Rectal smooth muscle tissue (tissue), 1 donor: Measurements from ENCODE around the gene MINDY4B.

Experiments
- H3K27ac ChIP-seq: one replicate; pipeline ENCODE4 v1.7.0; 2013; ENCODE audit warnings: low read depth, low read length, inconsistent platforms
- H3K27me3 ChIP-seq: one replicate; pipeline ENCODE4 v1.7.0; 2013; ENCODE audit warnings: low read length; ENCODE audit not compliant: control insufficient read depth, insufficient read depth
- H3K36me3 ChIP-seq: one replicate; pipeline ENCODE4 v1.7.0; 2013; ENCODE audit warnings: low read length; ENCODE audit not compliant: control insufficient read depth, insufficient read depth
- H3K4me1 ChIP-seq: one replicate; pipeline ENCODE4 v1.7.0; 2013; ENCODE audit warnings: low read length; ENCODE audit not compliant: control insufficient read depth, insufficient read depth
- H3K4me3 ChIP-seq: one replicate; pipeline ENCODE4 v1.7.0; 2013; ENCODE audit warnings: low read length
- H3K9ac ChIP-seq: one replicate; pipeline ENCODE4 v1.7.0; 2013; ENCODE audit warnings: low read length

Gene MINDY4B

GRCh38 chr3:150890295-150890694 lies 14.9 kb downstream of the MINDY4B start:
- Histone ChIP-seq H3K4me1 (no peaks in the 10 kb centered on the region), H3K36me3 (no peaks in the 10 kb centered on the region), H3K27ac (no peak overlapping the region), H3K27me3 (no peaks in the 10 kb centered on the region), H3K9ac (no peak overlapping the region), H3K4me3 (no peak overlapping the region)

GRCh38 chr3:150889106-150889505 lies 16.1 kb downstream of the MINDY4B start:
- Histone ChIP-seq H3K9ac (no peak overlapping the region), H3K27ac (no peak overlapping the region), H3K4me1 (no peaks in the 10 kb centered on the region), H3K36me3 (no peaks in the 10 kb centered on the region), H3K27me3 (no peaks in the 10 kb centered on the region), H3K4me3 (no peak overlapping the region)

GRCh38 chr3:150887031-150887430 lies 18.2 kb downstream of the MINDY4B start:
- Histone ChIP-seq H3K27ac (no peak overlapping the region), H3K4me3 (no peak overlapping the region), H3K36me3 (no peaks in the 10 kb centered on the region), H3K4me1 (no peaks in the 10 kb centered on the region), H3K9ac (no peak overlapping the region), H3K27me3 (no peaks in the 10 kb centered on the region)

GRCh38 chr3:150885535-150885934 lies 19.7 kb downstream of the MINDY4B start:
- H3K36me3 ChIP-seq = no peaks in the 10 kb centered on the region

GRCh38 chr3:150878996-150879575 lies 26.2 kb downstream of the MINDY4B start:
- no peaks in the 10 kb centered on the region for H3K36me3 ChIP-seq
- no peak overlapping the region for H3K27ac ChIP-seq
- no peak overlapping the region for H3K9ac ChIP-seq
- H3K27me3 ChIP-seq = no peaks in the 10 kb centered on the region
- no peaks in the 10 kb centered on the region for H3K4me1 ChIP-seq
- H3K4me3 ChIP-seq = no peak overlapping the region

More at GRCh38 chr3:150885535-150885934, 19.7 kb downstream of the MINDY4B start:
- H3K4me3 ChIP-seq = no peak overlapping the region
- no peaks in the 10 kb centered on the region for H3K27me3 ChIP-seq
- no peaks in the 10 kb centered on the region for H3K4me1 ChIP-seq
- no peak overlapping the region for H3K9ac ChIP-seq
- no peak overlapping the region for H3K27ac ChIP-seq

- H3K36me3 ChIP-seq = no peaks in the 10 kb centered on the region
- no peak overlapping the region for H3K9ac ChIP-seq
- no peaks in the 10 kb centered on the region for H3K27me3 ChIP-seq
- H3K27ac ChIP-seq = no peak overlapping the region
- no peak overlapping the region for H3K4me3 ChIP-seq
- no peaks in the 10 kb centered on the region for H3K4me1 ChIP-seq
Observed at GRCh38 chr3:150878290-150878689, 26.9 kb downstream of the MINDY4B start.

- Histone ChIP-seq H3K27ac (no peak overlapping the region), H3K4me1 (no peaks in the 10 kb centered on the region), H3K27me3 (no peaks in the 10 kb centered on the region), H3K9ac (no peak overlapping the region), H3K4me3 (no peak overlapping the region), H3K36me3 (no peaks in the 10 kb centered on the region)
Observed at GRCh38 chr3:150877303-150877702, 27.9 kb downstream of the MINDY4B start.

GRCh38 chr3:150876611-150877265 lies 28.5 kb downstream of the MINDY4B start:
- H3K4me1 ChIP-seq = no peaks in the 10 kb centered on the region
- no peak overlapping the region for H3K9ac ChIP-seq
- H3K4me3 ChIP-seq = no peak overlapping the region
- H3K27ac ChIP-seq = no peak overlapping the region
- no peaks in the 10 kb centered on the region for H3K36me3 ChIP-seq
- H3K27me3 ChIP-seq = no peaks in the 10 kb centered on the region

GRCh38 chr3:150875548-150875947 lies 29.7 kb downstream of the MINDY4B start:
- Histone ChIP-seq H3K4me1 (no peaks in the 10 kb centered on the region), H3K36me3 (no peaks in the 10 kb centered on the region), H3K4me3 (no peak overlapping the region), H3K27me3 (no peaks in the 10 kb centered on the region), H3K27ac (no peak overlapping the region), H3K9ac (no peak overlapping the region)

- Histone ChIP-seq H3K36me3 (no peaks in the 10 kb centered on the region), H3K4me3 (no peak overlapping the region), H3K27ac (no peak overlapping the region), H3K4me1 (no peaks in the 10 kb centered on the region), H3K9ac (no peak overlapping the region), H3K27me3 (no peaks in the 10 kb centered on the region)
Observed at GRCh38 chr3:150874666-150875219, 30.5 kb downstream of the MINDY4B start.

GRCh38 chr3:150871192-150871591 lies 34.0 kb downstream of the MINDY4B start:
- H3K4me1 ChIP-seq = no peaks in the 10 kb centered on the region
- H3K36me3 ChIP-seq = no peaks in the 10 kb centered on the region
- H3K4me3 ChIP-seq = no peak overlapping the region
- H3K27ac ChIP-seq = no peak overlapping the region
- no peaks in the 10 kb centered on the region for H3K27me3 ChIP-seq
- no peak overlapping the region for H3K9ac ChIP-seq

GRCh38 chr3:150870406-150870805 lies 34.8 kb downstream of the MINDY4B start:
- H3K4me1 ChIP-seq = no peaks in the 10 kb centered on the region
- no peak overlapping the region for H3K27ac ChIP-seq
- no peaks in the 10 kb centered on the region for H3K27me3 ChIP-seq
- H3K36me3 ChIP-seq = no peaks in the 10 kb centered on the region
- H3K9ac ChIP-seq = no peak overlapping the region
- H3K4me3 ChIP-seq = no peak overlapping the region

GRCh38 chr3:150868282-150868681 lies 37.0 kb downstream of the MINDY4B start:
- Histone ChIP-seq H3K36me3 (no peaks in the 10 kb centered on the region), H3K4me1 (peaks cover 2% of the 10 kb centered on the region), H3K27me3 (no peaks in the 10 kb centered on the region), H3K4me3 (no peak overlapping the region), H3K27ac (no peak overlapping the region), H3K9ac (no peak overlapping the region)
